SK-N-SH (cell line): ENCODE data around the gene MRPL14. TPM values are rescaled to one million over a fixed set of nuclear protein-coding genes. Genes with fewer than 3 reads are reported as not detected.

Experiments
- CTCF ChIA-PET: fragments of 300-600, 350-600 bp; formaldehyde crosslinking; extraction: SDS; loops from one replicate; lab custom pipeline; 2021; lab: Yijun Ruan, JAX
- POLR2A ChIA-PET: fragments of 350-600 bp; sonication (Branson Sonifier 250); formaldehyde crosslinking; extraction: SDS; loops from one replicate; lab custom pipeline; 2020; ENCODE audit warnings: antibody characterized with exemption, inconsistent platforms; lab: Yijun Ruan, JAX
- DNase-seq: peaks from one replicate; pipeline ENCODE4 v3.0.0; 2012
- H2AFZ ChIP-seq: fragments of 200-600 bp; sonication (generic); 2 replicates; pipeline ENCODE4 v1.8.1; 2016; ENCODE audit warnings: antibody characterized with exemption, mild to moderate bottlenecking, low read depth
- H3F3A ChIP-seq: fragments of 200-600 bp; sonication (generic); replicated peaks from 2 replicates; pipeline ENCODE3; 2016; ENCODE audit warnings: antibody characterized with exemption, mild to moderate bottlenecking; ENCODE audit not compliant: insufficient read depth
- H3K27ac ChIP-seq, 2 experiments: fragments of 200-500 bp in 1 of 2; fragments of 200-600 bp in 1 of 2; sonication (Bioruptor generic) in 1 of 2; sonication (generic), shearing (Covaris generic) in 1 of 2; 2 replicates each; pipeline versions ENCODE4 v1.5.1 to v1.6.1; 2014 to 2016; ENCODE audit warnings: low read depth in 2 of 2, inconsistent platforms in 1 of 2, low read length in 1 of 2, mild to moderate bottlenecking in 1 of 2, mixed read lengths in 1 of 2
- H3K27me3 ChIP-seq: fragments of 200-600 bp; sonication (generic), shearing (Covaris generic); 2 replicates; pipeline ENCODE4 v1.6.1; 2016; ENCODE audit warnings: mixed run types; ENCODE audit not compliant: insufficient read depth
- H3K36me3 ChIP-seq, 2 experiments: fragments of 200-500 bp in 1 of 2; fragments of 200-600 bp in 1 of 2; sonication (Bioruptor generic) in 1 of 2; sonication (generic) in 1 of 2; replicated peaks in 1 of 2; 2 replicates each; pipeline versions ENCODE3 to v1.5.1; 2014 to 2016; ENCODE audit warnings: low read length in 1 of 2, mild to moderate bottlenecking in 1 of 2; ENCODE audit not compliant: insufficient read depth in 2 of 2, control insufficient read depth in 1 of 2
- H3K4me1 ChIP-seq, 2 experiments: fragments of 200-500 bp in 1 of 2; fragments of 200-600 bp in 1 of 2; sonication (Bioruptor generic) in 1 of 2; sonication (generic), shearing (Covaris generic) in 1 of 2; 2 replicates each; pipeline versions ENCODE4 v1.5.1 to v1.6.1; 2014 to 2016; ENCODE audit warnings: low read depth in 1 of 2, low read length in 1 of 2, mixed run types in 1 of 2; ENCODE audit not compliant: insufficient read depth in 2 of 2, control insufficient read depth in 1 of 2
- H3K4me2 ChIP-seq: fragments of 200-600 bp; sonication (generic), shearing (Covaris generic); 2 replicates; pipeline ENCODE4 v1.6.1; 2017; ENCODE audit warnings: mixed run types
- H3K4me3 ChIP-seq, 2 experiments: fragments of 200-500 bp in 1 of 2; fragments of 200-600 bp in 1 of 2; sonication (Bioruptor generic) in 1 of 2; sonication (generic), shearing (Covaris generic) in 1 of 2; 2 replicates each; pipeline versions ENCODE4 v1.5.1 to v1.8.1; 2014 to 2016; ENCODE audit warnings: low read depth in 2 of 2, inconsistent platforms in 1 of 2, low read length in 1 of 2, mild to moderate bottlenecking in 1 of 2, mixed read lengths in 1 of 2, moderate library complexity in 1 of 2
- H3K79me2 ChIP-seq: fragments of 200-600 bp; sonication (generic); 2 replicates; pipeline ENCODE4 v1.8.1; 2017; ENCODE audit warnings: mild to moderate bottlenecking; ENCODE audit not compliant: insufficient read depth
- H3K9ac ChIP-seq: fragments of 200-600 bp; sonication (generic); 2 replicates; pipeline ENCODE4 v1.6.1; 2017; ENCODE audit warnings: mixed run types
- H3K9me2 ChIP-seq: fragments of 200-600 bp; sonication (generic); 2 replicates; pipeline ENCODE4 v1.6.1; 2017; ENCODE audit warnings: mixed run types
- H3K9me3 ChIP-seq: fragments of 200-600 bp; sonication (generic); 2 replicates; pipeline ENCODE4 v1.6.1; 2017; ENCODE audit warnings: mixed run types, mild to moderate bottlenecking, moderate library complexity
- H4K20me1 ChIP-seq: fragments of 200-600 bp; sonication (generic); 2 replicates; pipeline ENCODE4 v1.6.1; 2017; ENCODE audit warnings: mild to moderate bottlenecking, mixed run types; ENCODE audit not compliant: insufficient read depth
- CTCF ChIP-seq: fragments of 200-600 bp; sonication (generic); IDR thresholded peaks from 2 replicates; pipeline ENCODE4 v1.6.1; 2017; ENCODE audit warnings: antibody characterized with exemption, mild to moderate bottlenecking, moderate library complexity
- JUND ChIP-seq: IDR thresholded peaks from 2 replicates; pipeline ENCODE4 v1.4.0; 2012
- MEF2A ChIP-seq: IDR thresholded peaks from 2 replicates; pipeline ENCODE4 v1.4.0; 2012; ENCODE audit warnings: low read depth, borderline replicate concordance
- NFIC ChIP-seq: IDR thresholded peaks from 2 replicates; pipeline ENCODE4 v1.4.0; 2012; ENCODE audit warnings: borderline replicate concordance
- RAD21 ChIP-seq: IDR thresholded peaks from 2 replicates; pipeline ENCODE4 v1.6.1; 2012; ENCODE audit warnings: mild to moderate bottlenecking, low read length
- SMC3 ChIP-seq: IDR thresholded peaks from 2 replicates; pipeline ENCODE4 v1.6.1; 2012; ENCODE audit warnings: low read depth, low read length, improper control_type of control experiment
- TAF1 ChIP-seq: IDR thresholded peaks from 2 replicates; pipeline ENCODE4 v1.6.1; 2012; ENCODE audit warnings: low read depth, mild to moderate bottlenecking, low read length, moderate library complexity, borderline replicate concordance
- TCF12 ChIP-seq: IDR thresholded peaks from 2 replicates; pipeline ENCODE4 v1.4.0; 2012
- YY1 ChIP-seq: IDR thresholded peaks from 2 replicates; pipeline ENCODE4 v1.4.0; 2012; ENCODE audit warnings: low read depth, mild to moderate bottlenecking
- WGBS: methylation state at CpG from one replicate; pipeline ENCODE4 v1.1.6; 2017; ENCODE audit warnings: low lambda C conversion rate; 5-methylcytosine and 5-hydroxymethylcytosine counted together
- polyA plus RNA-seq, 3 experiments: library from polyadenylated mRNA; depleted of rRNA; stranded (reverse); fragments of >200 nt; gene quantifications; 2 replicates each; pipeline ENCODE4 v1.2.3, GENCODE V29; 2012

MRPL14 gene
- polyA plus RNA-seq, 1 of the 3 experiments (the other 2 are of a cell fraction): 97.0 TPM

- H3K36me3 ChIP-seq: peaks cover 9 to 45% of the 10 kb centered on the region in 2 experiments
- no peaks in the 10 kb centered on the region for H3F3A ChIP-seq
- peaks cover 0 to 3% of the 10 kb centered on the region in 2 experiments; a peak in 1 of 4 replicates for H3K4me1 ChIP-seq
- TF ChIP-seq RAD21 (no peak), CTCF (no peak), YY1 (no peak), JUND (no peak), SMC3 (no peak), TAF1 (no peak)
- no peak overlapping the region for H3K4me3 ChIP-seq
- no peak overlapping the region for H3K9ac ChIP-seq
- ChIA-PET POLR2A (interaction anchor here (0.7 kb wide), 1 partner anchor 453 kb away, joined by 3 read pairs; no protein-coding TSS in a partner anchor), CTCF (interaction anchor here (1.0 to 12.1 kb wide), 3 partner anchors 6 to 66 kb away, joined by 3 to 103 read pairs (median 4); no protein-coding TSS in a partner anchor)
- H3K27ac ChIP-seq: no peak overlapping the region
- DNase-seq: no peak
- peaks cover 12% of the 10 kb centered on the region; the same call in 1 of the 2 replicates for H3K79me2 ChIP-seq
- H3K4me2 ChIP-seq: no peak overlapping the region
- H3K9me2 ChIP-seq: no peaks in the 10 kb centered on the region
- no peaks in the 10 kb centered on the region for H3K27me3 ChIP-seq
- WGBS: 100% methylated on average over 2 of the region's 3 CpGs
- no peaks in the 10 kb centered on the region for H3K9me3 ChIP-seq
- H4K20me1 ChIP-seq: no peaks in the 10 kb centered on the region; the same call in 1 of the 2 replicates
- no peak overlapping the region for H2AFZ ChIP-seq
Measured at GRCh38 chr6:44105993-44106740, 21.1 kb downstream of the MRPL14 start.

- Histone ChIP-seq H3K4me2 (no peak overlapping the region), H3K36me3 (peaks cover 9 to 35% of the 10 kb centered on the region in 2 experiments), H3K4me3 (no peak overlapping the region), H3K79me2 (peaks cover 12% of the 10 kb centered on the region; the same call in 1 of the 2 replicates), H3K9me2 (no peaks in the 10 kb centered on the region), H3K9ac (no peak overlapping the region), H2AFZ (no peak overlapping the region), H4K20me1 (no peaks in the 10 kb centered on the region; the same call in 1 of the 2 replicates), H3F3A (no peaks in the 10 kb centered on the region), H3K9me3 (no peaks in the 10 kb centered on the region), H3K27ac (no peak overlapping the region)
- POLR2A ChIA-PET: no interaction called here
- CTCF ChIA-PET: interaction anchor here (1.0 to 9.2 kb wide), 4 partner anchors 6 to 68 kb away, joined by 3 to 103 read pairs (median 3); no protein-coding TSS in a partner anchor
- peak; percentile 37 for DNase-seq
- WGBS: 92% methylated on average over 7 of the region's 7 CpGs
- TF ChIP-seq MEF2A: no peak
- TF ChIP-seq TCF12: no peak
- TF ChIP-seq JUND: no peak
- peak; percentile 60 for TF ChIP-seq NFIC
- TF ChIP-seq, all 33 proteins: peak for 1
- peaks cover 0 to under 1% of the 10 kb centered on the region in 2 experiments; a peak in 1 of 4 replicates for H3K4me1 ChIP-seq
- no peaks in the 10 kb centered on the region for H3K27me3 ChIP-seq
Measured at GRCh38 chr6:44105146-44105545, 22.1 kb downstream of the MRPL14 start.
